Esophagus muscularis mucosa (tissue), 4 donors: ENCODE measurements around the gene SPRR2E.

Experiments
- CTCF ChIP-seq, 3 experiments: fragments of 200-600 bp in 2 of 3; fragments of 450-650 bp in 1 of 3; sonication (generic) in 2 of 3; IDR thresholded peaks; one replicate each; pipeline ENCODE4 v1.5.1; 2017 to 2019; ENCODE audit warnings: antibody characterized with exemption in 3 of 3, mild to moderate bottlenecking in 2 of 3, moderate library complexity in 1 of 3
- EP300 ChIP-seq: sonication (generic); formaldehyde crosslinking; IDR thresholded peaks from one replicate; pipeline ENCODE4 v1.6.1; 2017; ENCODE audit warnings: antibody characterized with exemption
- POLR2A ChIP-seq: fragments of 450-650 bp; IDR thresholded peaks from one replicate; pipeline ENCODE4 v1.6.1; 2017; ENCODE audit warnings: antibody characterized with exemption, moderate library complexity, mild to moderate bottlenecking, low read depth
- POLR2AphosphoS5 ChIP-seq, 2 donors: sonication (generic); formaldehyde crosslinking; IDR thresholded peaks; one replicate each; pipeline ENCODE4 v1.6.1; 2017; ENCODE audit warnings: antibody characterized with exemption in 2 of 2

- no peak for TF ChIP-seq CTCF (IDR thresholded peaks at IDR 0.05)
- TF ChIP-seq EP300: no peak
- TF ChIP-seq POLR2AphosphoS5 (IDR thresholded peaks at IDR 0.05): no peak
- no peak for TF ChIP-seq POLR2A
Measured at GRCh38 chr1:153133267-153133666, 38.9 kb upstream of the SPRR2E start.
